RWPE2 (cell line): ENCODE results near the gene RAB20.

Experiments
- ATAC-seq: fragments of 200-7000 bp; cut with Tn5 transposase; 3 replicates; pipeline ENCODE4 v1.9.1; 2021; ENCODE audit warnings: low read depth
- DNase-seq: peaks from one replicate; pipeline ENCODE4 v3.0.0-alpha.2; 2020; ENCODE audit warnings: low spot score
- H3K27ac ChIP-seq: fragments of 450-650 bp; 2 replicates; pipeline ENCODE4 v1.5.1; 2017; ENCODE audit warnings: mild to moderate bottlenecking; ENCODE audit not compliant: poor library complexity, severe bottlenecking
- H3K27me3 ChIP-seq: fragments of 250-450 bp; sonication (Bioruptor Pico); 2 replicates; pipeline ENCODE4 v1.5.1; 2021; ENCODE audit warnings: mild to moderate bottlenecking, moderate library complexity; ENCODE audit not compliant: insufficient read depth, poor library complexity, severe bottlenecking
- H3K36me3 ChIP-seq: fragments of 250-450 bp; sonication (Bioruptor Pico); 2 replicates; pipeline ENCODE4 v1.5.1; 2020; ENCODE audit warnings: low read depth, mild to moderate bottlenecking, moderate library complexity
- H3K4me1 ChIP-seq: fragments of 250-450 bp; sonication (Bioruptor Pico); 2 replicates; pipeline ENCODE4 v1.5.1; 2021; ENCODE audit warnings: mild to moderate bottlenecking, moderate library complexity; ENCODE audit not compliant: insufficient read depth, poor library complexity, severe bottlenecking
- H3K4me3 ChIP-seq: fragments of 250-450 bp; sonication (Bioruptor Pico); 2 replicates; pipeline ENCODE4 v1.5.1; 2021; ENCODE audit warnings: mild to moderate bottlenecking, moderate library complexity; ENCODE audit not compliant: severe bottlenecking
- H3K9me3 ChIP-seq: fragments of 250-450 bp; sonication (Bioruptor Pico); 2 replicates; pipeline ENCODE4 v1.5.1; 2021; ENCODE audit warnings: mild to moderate bottlenecking, moderate library complexity; ENCODE audit not compliant: severe bottlenecking
- CTCF ChIP-seq: fragments of 450-650 bp; IDR thresholded peaks from one replicate; pipeline ENCODE4 v1.5.1; 2017; ENCODE audit warnings: mild to moderate bottlenecking, moderate library complexity; ENCODE audit not compliant: poor library complexity, severe bottlenecking

The RAB20 gene

GRCh38 chr13:110581506-110582185 is 20.1 kb upstream of the RAB20 start:
- no peak overlapping the region for H3K4me3 ChIP-seq

GRCh38 chr13:110580800-110581199 is 19.3 kb upstream of the RAB20 start:
- DNase-seq: no peak
- ATAC-seq: no peak
- Histone ChIP-seq H3K27ac (no peak overlapping the region), H3K4me1 (no peaks in the 10 kb centered on the region), H3K4me3 (no peak overlapping the region), H3K36me3 (no peaks in the 10 kb centered on the region), H3K27me3 (no peaks in the 10 kb centered on the region), H3K9me3 (no peaks in the 10 kb centered on the region)
- TF ChIP-seq CTCF: no peak

More at GRCh38 chr13:110581506-110582185, 20.1 kb upstream of the RAB20 start:
- Histone ChIP-seq H3K4me1 (no peaks in the 10 kb centered on the region), H3K36me3 (no peaks in the 10 kb centered on the region), H3K9me3 (no peaks in the 10 kb centered on the region), H3K27ac (no peak overlapping the region), H3K27me3 (no peaks in the 10 kb centered on the region)
- DNase-seq (no peak), ATAC-seq (no peak)
- TF ChIP-seq CTCF: no peak

GRCh38 chr13:110578363-110578762 is 16.8 kb upstream of the RAB20 start:
- Histone ChIP-seq H3K27ac (no peak overlapping the region), H3K36me3 (no peaks in the 10 kb centered on the region), H3K9me3 (no peaks in the 10 kb centered on the region), H3K27me3 (peaks cover 8% of the 10 kb centered on the region), H3K4me3 (no peak overlapping the region), H3K4me1 (no peaks in the 10 kb centered on the region)
- DNase-seq (no peak), ATAC-seq (no peak)
- TF ChIP-seq CTCF: no peak

- DNase-seq: no peak
- peaks cover 8% of the 10 kb centered on the region for H3K27me3 ChIP-seq
- H3K9me3 ChIP-seq: no peaks in the 10 kb centered on the region
- H3K4me1 ChIP-seq: no peaks in the 10 kb centered on the region
- no peak for ATAC-seq
- no peak for TF ChIP-seq CTCF
- H3K36me3 ChIP-seq: no peaks in the 10 kb centered on the region
- H3K27ac ChIP-seq: no peak overlapping the region
- no peak overlapping the region for H3K4me3 ChIP-seq
These were observed 15.4 kb upstream of the RAB20 start for GRCh38 chr13:110576736-110577476.

GRCh38 chr13:110576070-110576394 is 14.5 kb upstream of the RAB20 start:
- no peak for DNase-seq
- H3K27me3 ChIP-seq: peaks cover 8% of the 10 kb centered on the region

More at GRCh38 chr13:110576070-110576394, 14.5 kb upstream of the RAB20 start:
- Histone ChIP-seq H3K9me3 (no peaks in the 10 kb centered on the region), H3K4me1 (no peaks in the 10 kb centered on the region), H3K36me3 (no peaks in the 10 kb centered on the region), H3K4me3 (no peak overlapping the region), H3K27ac (no peak overlapping the region)
- no peak for ATAC-seq
- no peak for TF ChIP-seq CTCF
